Measurements from ENCODE around the gene UBE3A. TPM values are rescaled to one million over a fixed set of nuclear protein-coding genes. Genes with fewer than 3 reads are reported as not detected.

UBE3A gene
- polyA plus RNA-seq, 1 of the 3 experiments (the other 2 are of a cell fraction) = 9.7 TPM

DNA sequence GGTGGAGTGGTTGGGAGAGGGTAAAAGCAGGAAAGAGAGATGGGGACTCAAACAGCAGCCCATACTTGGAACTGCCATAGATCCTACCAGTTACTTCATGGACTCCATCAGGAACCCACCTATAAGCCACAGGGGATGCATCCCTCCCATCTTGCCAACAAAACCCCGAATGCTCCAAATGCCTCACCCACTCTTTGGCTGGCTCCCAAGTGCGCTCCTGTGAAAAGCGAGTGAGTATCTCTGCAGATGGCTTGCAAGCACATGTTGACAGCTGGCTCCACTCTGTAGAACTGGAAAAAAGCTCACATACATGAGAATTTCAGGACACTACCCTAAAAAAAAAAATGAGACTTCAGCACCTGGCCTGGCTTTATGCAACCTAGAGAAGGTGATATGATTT, 151.0 kb downstream of the UBE3A start:
- H4K20me1 ChIP-seq (ENCODE audit: insufficient read depth) = no peaks in the 10 kb centered on the region
- WGBS (ENCODE audit: low lambda C conversion rate) = 30% methylated on average over 3 of the region's 3 CpGs
- no peaks in the 10 kb centered on the region for H3K27me3 ChIP-seq (ENCODE audit: insufficient read depth)
- DNase-seq = no peak
- no peaks in the 10 kb centered on the region; the same call in 1 of the 2 replicates for H3K9me3 ChIP-seq
- no peaks in the 10 kb centered on the region for H3K36me3 ChIP-seq (replicated peaks in 1 of 2; ENCODE audit: control insufficient read depth in 1 of 2, insufficient read depth in 2 of 2, low read length in 1 of 2)
- H3K9me2 ChIP-seq = peaks cover 4% of the 10 kb centered on the region; the same call in 1 of the 2 replicates
- H3F3A ChIP-seq (replicated peaks; ENCODE audit: insufficient read depth) = no peaks in the 10 kb centered on the region
- H2AFZ ChIP-seq (ENCODE audit: low read depth) = no peak overlapping the region
- ChIA-PET CTCF (no interaction called here), POLR2A (no interaction called here)
- H3K4me3 ChIP-seq (ENCODE audit: low read depth in 2 of 2, low read length in 1 of 2) = no peak overlapping the region
- no peaks in the 10 kb centered on the region for H3K79me2 ChIP-seq (ENCODE audit: insufficient read depth)
- no peak for TF ChIP-seq MEF2A (IDR thresholded peaks at IDR 0.05; ENCODE audit: borderline replicate concordance, low read depth)
- no peak for TF ChIP-seq SIN3A (IDR thresholded peaks at IDR 0.05; ENCODE audit: borderline replicate concordance, low read depth, low read length)
- no peak for TF ChIP-seq EP300 (IDR thresholded peaks at IDR 0.05; ENCODE audit: borderline replicate concordance in 1 of 2, low read depth in 1 of 2, low read length in 1 of 2)
- TF ChIP-seq, protein P1, sequence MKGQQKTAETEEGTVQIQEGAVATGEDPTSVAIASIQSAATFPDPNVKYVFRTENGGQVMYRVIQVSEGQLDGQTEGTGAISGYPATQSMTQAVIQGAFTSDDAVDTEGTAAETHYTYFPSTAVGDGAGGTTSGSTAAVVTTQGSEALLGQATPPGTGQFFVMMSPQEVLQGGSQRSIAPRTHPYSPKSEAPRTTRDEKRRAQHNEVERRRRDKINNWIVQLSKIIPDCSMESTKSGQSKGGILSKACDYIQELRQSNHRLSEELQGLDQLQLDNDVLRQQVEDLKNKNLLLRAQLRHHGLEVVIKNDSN (IDR thresholded peaks at IDR 0.05; ENCODE audit: borderline replicate concordance, low read depth) = no peak
- TF ChIP-seq RFX5 (IDR thresholded peaks at IDR 0.05; ENCODE audit: low read length) = no peak
- no peak for TF ChIP-seq POLR2AphosphoS5 (IDR thresholded peaks at IDR 0.05; ENCODE audit: low read depth, low read length)
- TF ChIP-seq, protein P2, sequence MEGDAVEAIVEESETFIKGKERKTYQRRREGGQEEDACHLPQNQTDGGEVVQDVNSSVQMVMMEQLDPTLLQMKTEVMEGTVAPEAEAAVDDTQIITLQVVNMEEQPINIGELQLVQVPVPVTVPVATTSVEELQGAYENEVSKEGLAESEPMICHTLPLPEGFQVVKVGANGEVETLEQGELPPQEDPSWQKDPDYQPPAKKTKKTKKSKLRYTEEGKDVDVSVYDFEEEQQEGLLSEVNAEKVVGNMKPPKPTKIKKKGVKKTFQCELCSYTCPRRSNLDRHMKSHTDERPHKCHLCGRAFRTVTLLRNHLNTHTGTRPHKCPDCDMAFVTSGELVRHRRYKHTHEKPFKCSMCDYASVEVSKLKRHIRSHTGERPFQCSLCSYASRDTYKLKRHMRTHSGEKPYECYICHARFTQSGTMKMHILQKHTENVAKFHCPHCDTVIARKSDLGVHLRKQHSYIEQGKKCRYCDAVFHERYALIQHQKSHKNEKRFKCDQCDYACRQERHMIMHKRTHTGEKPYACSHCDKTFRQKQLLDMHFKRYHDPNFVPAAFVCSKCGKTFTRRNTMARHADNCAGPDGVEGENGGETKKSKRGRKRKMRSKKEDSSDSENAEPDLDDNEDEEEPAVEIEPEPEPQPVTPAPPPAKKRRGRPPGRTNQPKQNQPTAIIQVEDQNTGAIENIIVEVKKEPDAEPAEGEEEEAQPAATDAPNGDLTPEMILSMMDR (IDR thresholded peaks at IDR 0.05) = no peak
- H3K4me1 ChIP-seq (ENCODE audit: control insufficient read depth in 1 of 2, insufficient read depth in 2 of 2, low read depth in 1 of 2, low read length in 1 of 2) = no peaks in the 10 kb centered on the region
- H3K27ac ChIP-seq (ENCODE audit: low read depth in 2 of 2, low read length in 1 of 2) = no peak overlapping the region
- H3K4me2 ChIP-seq = no peak overlapping the region
- no peak overlapping the region for H3K9ac ChIP-seq

Data from SK-N-SH (cell line).